T-helper 2 cell treated with Interferon-gamma antibody and Interleukin-4, amounts not matched to agents 5 μg/mL and 100 μg/mL, for 36 hours (primary cell): ENCODE measurements around the gene DUSP8.
"Not testable (repeated sequence)": the region's sequence is repeated elsewhere in the genome, so short reads cannot be mapped to it uniquely, and the experiment has no call there.

ENCODE experiments used
- DNase-seq: peaks from one replicate; pipeline ENCODE4 v3.0.0; 2021; ENCODE audit warnings: low spot score
- H3K27ac Mint-ChIP-seq: one replicate; pipeline ENCODE4 v1.8.0; 2021; ENCODE audit warnings: mild to moderate bottlenecking, mixed read lengths
- H3K27me3 Mint-ChIP-seq: one replicate; pipeline ENCODE4 v1.8.0; 2021; ENCODE audit warnings: low read depth, mixed read lengths
- H3K36me3 Mint-ChIP-seq: one replicate; pipeline ENCODE4 v1.8.0; 2021; ENCODE audit warnings: low read depth, mixed read lengths
- H3K4me1 Mint-ChIP-seq: one replicate; pipeline ENCODE4 v1.8.0; 2021; ENCODE audit warnings: low read depth, mixed read lengths
- H3K4me3 Mint-ChIP-seq: one replicate; pipeline ENCODE4 v1.8.0; 2022; ENCODE audit warnings: mild to moderate bottlenecking, moderate library complexity, mixed read lengths
- H3K9me3 Mint-ChIP-seq: one replicate; pipeline ENCODE4 v1.8.0; 2021; ENCODE audit warnings: mixed read lengths

Gene DUSP8

DNA sequence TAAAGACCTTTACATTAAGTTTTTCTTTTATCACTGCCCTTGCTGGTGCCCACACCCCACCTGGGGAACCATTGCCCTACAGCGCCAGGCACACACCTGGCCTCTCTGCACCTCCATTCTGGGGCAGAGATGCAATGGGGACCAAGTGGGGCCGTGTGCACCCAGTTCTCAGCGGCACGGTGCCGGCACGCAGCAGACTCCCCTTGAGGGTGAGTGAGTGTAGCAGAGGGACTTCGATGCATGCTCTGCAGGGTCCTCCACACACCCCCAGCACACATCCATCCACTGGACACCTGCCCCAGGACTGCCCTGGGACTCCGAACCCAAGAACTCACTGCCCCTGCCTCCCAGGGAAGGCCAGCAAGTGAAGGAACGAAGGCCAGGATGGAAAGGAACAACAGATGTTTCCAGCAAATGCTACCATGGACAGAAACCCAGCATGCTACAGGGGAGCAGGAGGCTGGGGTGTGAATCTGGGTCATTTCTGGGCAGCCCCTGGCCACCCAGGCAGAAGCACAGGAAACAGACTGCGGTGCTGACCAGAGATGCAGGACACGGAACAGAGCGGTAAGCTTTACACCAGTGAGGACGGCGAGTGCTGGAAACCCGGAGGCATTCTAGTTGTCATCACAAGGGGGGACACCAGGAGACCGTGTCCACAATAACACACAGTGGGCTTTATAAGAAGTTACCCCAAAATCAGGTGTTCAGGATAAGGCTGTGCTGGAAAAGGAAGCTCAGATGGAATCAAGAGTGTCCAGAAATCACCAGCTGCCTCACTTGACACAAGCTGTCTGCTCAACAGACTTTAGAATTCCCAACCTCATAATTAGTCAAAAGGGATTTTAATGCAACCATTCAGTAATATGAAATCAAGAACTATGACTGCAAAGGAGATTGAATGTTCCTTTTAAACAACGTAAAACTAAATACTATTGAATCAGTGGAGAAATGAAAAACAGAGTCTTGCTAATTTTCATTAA lies 52.8 kb downstream of the DUSP8 start:
- Mint-ChIP-seq H3K27me3 (no peaks in the 10 kb centered on the region), H3K27ac (no peak overlapping the region), H3K4me1 (no peaks in the 10 kb centered on the region), H3K36me3 (no peaks in the 10 kb centered on the region), H3K9me3 (no peaks in the 10 kb centered on the region), H3K4me3 (no peak overlapping the region)
- DNase-seq: no peak

DNA sequence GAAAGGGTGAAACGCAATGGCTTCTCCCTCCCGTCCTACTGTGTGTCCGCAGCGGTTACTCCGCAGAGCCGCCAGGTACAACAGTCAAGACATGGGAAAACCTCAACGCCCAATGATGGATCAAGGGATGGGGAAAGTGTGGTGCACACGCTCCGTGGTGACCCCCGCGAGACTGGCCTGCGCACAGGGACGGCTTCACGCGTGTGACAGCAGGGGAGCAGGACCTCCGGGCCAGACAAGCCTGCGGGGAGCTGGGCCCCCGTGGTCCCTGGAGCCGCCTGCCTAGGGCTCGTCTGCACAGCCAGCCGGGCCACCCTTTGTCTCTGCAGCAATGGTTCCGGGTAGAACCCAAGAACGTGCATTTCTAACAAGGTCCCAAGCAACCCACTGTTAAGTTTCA lies 53.8 kb downstream of the DUSP8 start:
- Mint-ChIP-seq H3K36me3 (peaks cover 3% of the 10 kb centered on the region), H3K9me3 (no peaks in the 10 kb centered on the region), H3K4me1 (peaks cover 4% of the 10 kb centered on the region), H3K27me3 (no peaks in the 10 kb centered on the region), H3K27ac (no peak overlapping the region), H3K4me3 (no peak overlapping the region)
- no peak for DNase-seq

GRCh38 chr11:1517117-1518005 lies 54.7 kb downstream of the DUSP8 start:
- no peak overlapping the region for H3K4me3 Mint-ChIP-seq

GRCh38 chr11:1516273-1517067 lies 55.6 kb downstream of the DUSP8 start:
- Mint-ChIP-seq H3K4me3 (no peak overlapping the region), H3K27me3 (no peaks in the 10 kb centered on the region), H3K27ac (no peak overlapping the region), H3K4me1 (peaks cover 6% of the 10 kb centered on the region), H3K36me3 (peaks cover 3% of the 10 kb centered on the region), H3K9me3 (no peaks in the 10 kb centered on the region)
- no peak for DNase-seq

More at GRCh38 chr11:1517117-1518005, 54.7 kb downstream of the DUSP8 start:
- H3K9me3 Mint-ChIP-seq: no peaks in the 10 kb centered on the region
- no peak for DNase-seq
- peaks cover 5% of the 10 kb centered on the region for H3K4me1 Mint-ChIP-seq
- H3K27me3 Mint-ChIP-seq: no peaks in the 10 kb centered on the region
- H3K36me3 Mint-ChIP-seq: peaks cover 3% of the 10 kb centered on the region
- no peak overlapping the region for H3K27ac Mint-ChIP-seq

DNA sequence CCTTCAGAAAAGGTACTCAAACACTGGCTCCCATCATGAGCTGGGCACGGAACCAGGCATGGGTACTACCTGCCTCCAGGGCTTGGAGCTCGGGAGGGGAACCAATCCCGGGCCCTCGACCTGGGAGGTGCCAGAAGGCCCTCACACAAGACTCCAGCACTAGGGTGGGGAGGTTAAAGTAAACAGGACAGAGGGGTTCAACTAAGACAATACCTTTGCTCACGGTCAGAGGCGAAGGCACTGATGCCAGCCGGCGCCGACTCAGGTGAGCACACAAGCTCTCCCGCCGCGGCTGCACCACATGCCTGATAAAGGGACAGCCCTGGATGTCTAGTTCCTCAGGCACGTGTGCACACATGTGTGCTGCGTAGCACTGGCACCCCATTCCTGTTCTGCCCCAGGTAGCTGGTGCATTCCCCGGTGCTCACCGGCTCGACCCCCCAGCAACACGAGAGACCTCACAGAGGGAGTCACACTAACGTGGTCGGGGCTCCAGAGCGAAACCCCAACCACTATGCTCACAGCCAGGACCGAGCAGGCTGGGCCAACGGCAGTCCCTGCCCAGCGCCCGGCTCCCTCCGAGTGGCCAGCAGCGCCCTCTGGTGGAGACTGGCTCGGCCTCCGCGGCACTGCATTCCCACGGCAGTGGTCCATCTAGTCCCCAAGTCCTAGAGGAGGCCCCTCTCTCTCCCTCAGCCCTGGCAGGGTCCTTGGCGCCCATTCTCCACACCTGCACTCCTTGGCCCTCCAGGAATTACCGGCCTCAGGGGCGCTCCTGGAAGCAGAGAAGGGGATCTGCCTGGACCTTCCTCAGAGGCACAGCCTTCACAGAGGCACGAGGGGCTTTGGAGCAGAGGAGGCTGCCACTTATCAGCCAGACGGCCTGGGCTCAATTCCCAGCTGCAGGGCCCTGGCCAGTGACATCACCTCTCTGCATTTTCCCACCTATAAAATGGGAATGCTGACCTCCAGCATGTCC lies 56.7 kb downstream of the DUSP8 start:
- Mint-ChIP-seq H3K9me3 (no peaks in the 10 kb centered on the region), H3K27ac (no peak overlapping the region), H3K27me3 (no peaks in the 10 kb centered on the region), H3K4me1 (peaks cover 6% of the 10 kb centered on the region), H3K36me3 (peaks cover 3% of the 10 kb centered on the region), H3K4me3 (no peak overlapping the region)
- peak; percentile 48 for DNase-seq

- H3K27ac Mint-ChIP-seq: no peak overlapping the region
- H3K4me1 Mint-ChIP-seq: peaks cover 6% of the 10 kb centered on the region
- no peak overlapping the region for H3K4me3 Mint-ChIP-seq
- peaks cover 3% of the 10 kb centered on the region for H3K36me3 Mint-ChIP-seq
- DNase-seq: no peak
- H3K9me3 Mint-ChIP-seq: no peaks in the 10 kb centered on the region
- H3K27me3 Mint-ChIP-seq: no peaks in the 10 kb centered on the region
Measured at GRCh38 chr11:1514336-1515061, 57.6 kb downstream of the DUSP8 start.

GRCh38 chr11:1513326-1514296 lies 58.5 kb downstream of the DUSP8 start:
- Mint-ChIP-seq H3K4me3 (no peak overlapping the region), H3K4me1 (peaks cover 6% of the 10 kb centered on the region), H3K27ac (no peak overlapping the region), H3K36me3 (peaks cover 3% of the 10 kb centered on the region), H3K27me3 (no peaks in the 10 kb centered on the region), H3K9me3 (no peaks in the 10 kb centered on the region)
- no peak for DNase-seq

DNA sequence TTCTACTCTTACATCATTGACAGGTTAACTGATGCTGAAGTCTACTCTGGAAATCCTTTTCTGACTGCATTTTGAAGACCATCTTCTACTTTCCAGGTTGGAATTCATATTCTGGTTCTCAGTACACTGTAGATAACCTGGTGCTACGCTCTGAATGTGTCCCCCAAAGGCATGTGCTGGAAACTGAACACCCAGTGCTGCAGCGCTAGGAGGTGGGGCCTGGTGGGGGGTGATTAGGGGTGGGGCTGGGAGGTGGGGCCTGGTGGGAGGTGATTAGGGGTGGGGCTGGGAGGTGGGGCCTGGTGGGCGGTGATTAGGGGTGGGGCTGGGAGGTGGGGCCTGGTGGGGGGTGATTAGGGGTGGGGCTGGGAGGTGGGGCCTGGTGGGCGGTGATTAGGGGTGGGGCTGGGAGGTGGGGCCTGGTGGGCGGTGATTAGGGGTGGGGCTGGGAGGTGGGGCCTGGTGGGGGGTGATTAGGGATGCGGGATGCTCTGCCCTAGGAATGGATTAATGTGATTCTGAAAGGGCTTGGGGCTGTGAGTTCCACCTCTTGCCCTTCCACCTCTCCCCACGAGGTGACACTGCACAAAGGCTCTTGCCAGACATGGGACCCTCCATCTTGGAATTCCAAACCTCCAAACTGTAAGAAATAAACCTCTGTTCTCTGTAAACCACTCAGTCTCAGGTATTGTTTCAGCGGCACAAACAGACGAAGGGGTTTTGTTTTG lies 59.4 kb downstream of the DUSP8 start:
- not testable (repeated sequence) for H3K27ac Mint-ChIP-seq, H3K9me3 Mint-ChIP-seq, H3K36me3 Mint-ChIP-seq, H3K4me3 Mint-ChIP-seq, H3K4me1 Mint-ChIP-seq, H3K27me3 Mint-ChIP-seq, DNase-seq

DNA sequence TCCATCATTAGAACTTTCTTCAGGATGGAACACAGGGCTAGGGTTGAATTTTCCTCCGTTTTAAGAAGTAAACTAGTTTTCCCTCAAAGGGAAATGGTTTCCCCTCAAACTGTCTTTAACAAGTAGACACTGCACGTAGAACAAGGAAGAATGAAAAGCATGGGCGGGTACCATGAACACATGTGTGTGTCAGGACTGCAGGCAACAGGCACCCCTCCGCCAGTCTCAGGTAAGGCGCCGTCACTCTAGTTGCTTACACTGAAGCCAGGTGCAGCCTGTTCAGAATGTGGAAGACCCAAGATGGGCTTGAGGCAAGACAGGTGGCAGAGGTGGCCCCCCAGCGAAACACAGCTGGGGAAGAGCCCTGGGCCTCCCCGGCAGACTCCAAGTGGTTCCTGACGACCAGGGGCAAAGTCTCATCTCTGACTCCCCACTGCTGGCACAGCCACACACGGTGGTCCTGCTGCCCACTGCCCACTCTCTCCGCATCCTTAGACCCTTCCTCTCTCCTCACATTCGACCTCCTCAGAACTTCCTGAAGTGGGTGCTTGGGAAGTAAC lies 60.1 kb downstream of the DUSP8 start:
- H3K4me1 Mint-ChIP-seq: peaks cover 6% of the 10 kb centered on the region
- no peak for DNase-seq
- no peak overlapping the region for H3K4me3 Mint-ChIP-seq
- H3K27me3 Mint-ChIP-seq: no peaks in the 10 kb centered on the region
- no peaks in the 10 kb centered on the region for H3K9me3 Mint-ChIP-seq
- H3K36me3 Mint-ChIP-seq: peaks cover 3% of the 10 kb centered on the region
- H3K27ac Mint-ChIP-seq: no peak overlapping the region

DNA sequence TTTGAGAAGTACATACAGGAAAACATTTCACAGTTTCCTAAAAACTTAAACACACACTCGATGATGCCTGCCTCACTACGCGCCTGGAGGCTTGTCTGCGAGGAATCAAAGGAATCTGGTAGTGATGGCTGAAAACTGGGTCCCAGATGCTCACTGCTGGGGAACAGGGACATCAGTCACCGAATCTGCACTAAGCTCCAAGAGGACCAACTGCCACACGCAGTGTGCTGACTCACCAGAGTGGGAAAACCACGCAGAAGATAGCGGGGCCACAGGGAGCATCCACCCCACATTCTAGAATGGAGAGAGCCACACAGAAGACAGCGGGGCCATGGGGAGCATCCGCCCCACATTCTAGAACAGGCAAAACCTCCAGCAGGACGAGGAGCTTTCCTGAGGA lies 61.1 kb downstream of the DUSP8 start:
- DNase-seq: no peak
- Mint-ChIP-seq H3K27me3 (no peaks in the 10 kb centered on the region), H3K4me1 (peaks cover 6% of the 10 kb centered on the region), H3K9me3 (no peaks in the 10 kb centered on the region), H3K4me3 (no peak overlapping the region), H3K36me3 (peaks cover 3% of the 10 kb centered on the region), H3K27ac (no peak overlapping the region)

DNA sequence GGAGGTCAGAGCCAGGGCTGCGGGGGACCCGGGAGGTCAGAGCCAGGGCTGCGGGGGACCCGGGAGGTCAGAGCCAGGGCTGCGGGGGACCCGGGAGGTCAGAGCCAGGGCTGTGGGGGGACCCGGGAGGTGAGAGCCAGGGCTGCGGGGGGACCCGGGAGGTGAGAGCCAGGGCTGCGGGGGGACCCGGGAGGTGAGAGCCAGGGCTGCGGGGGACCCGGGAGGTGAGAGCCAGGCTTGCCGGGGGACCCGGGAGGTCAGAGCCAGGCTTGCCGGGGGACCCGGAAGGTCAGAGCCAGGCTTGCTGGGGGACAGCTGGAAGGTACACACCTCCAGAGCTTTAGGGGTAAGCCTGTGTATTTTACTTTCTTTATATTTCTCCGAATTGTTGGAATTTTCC lies 61.7 kb downstream of the DUSP8 start:
- H3K4me3 Mint-ChIP-seq, H3K27ac Mint-ChIP-seq, H3K27me3 Mint-ChIP-seq, DNase-seq, H3K4me1 Mint-ChIP-seq, H3K36me3 Mint-ChIP-seq, H3K9me3 Mint-ChIP-seq: not testable (repeated sequence)
